ENCODE measurements around the gene DIPK2B.

The DIPK2B gene

DNA sequence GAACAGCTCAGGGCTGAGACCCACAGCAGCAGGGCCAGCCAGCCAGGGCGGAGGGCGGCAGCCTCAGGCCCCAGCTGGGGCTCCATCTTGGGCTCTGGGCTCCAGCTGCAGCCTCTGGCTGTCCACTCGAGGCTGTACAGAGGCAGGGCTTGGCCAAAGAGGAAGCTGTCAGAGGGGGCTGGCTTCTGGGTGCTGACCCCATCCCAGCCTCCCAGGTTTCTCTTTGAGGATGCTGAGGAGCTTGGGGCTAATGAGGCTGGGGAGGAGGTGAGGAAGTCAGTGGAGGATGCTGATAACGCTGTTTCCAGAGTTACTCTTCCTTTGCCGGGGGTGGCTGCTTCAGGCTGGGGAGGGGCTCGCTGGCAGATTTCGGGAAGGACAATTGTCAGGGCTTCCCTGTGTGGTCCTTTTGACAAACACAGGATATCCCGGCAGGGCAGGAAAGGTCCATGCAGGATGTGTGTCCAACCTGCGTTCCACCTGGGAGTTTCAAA is at the start of gene DIPK2B:
Gene DIPK2B (minus strand): TSS at position 136 of the 494 bp plus-strand sequence. CDS start 50 bp downstream, at position 86.
- DNase-seq = no peak

DNA sequence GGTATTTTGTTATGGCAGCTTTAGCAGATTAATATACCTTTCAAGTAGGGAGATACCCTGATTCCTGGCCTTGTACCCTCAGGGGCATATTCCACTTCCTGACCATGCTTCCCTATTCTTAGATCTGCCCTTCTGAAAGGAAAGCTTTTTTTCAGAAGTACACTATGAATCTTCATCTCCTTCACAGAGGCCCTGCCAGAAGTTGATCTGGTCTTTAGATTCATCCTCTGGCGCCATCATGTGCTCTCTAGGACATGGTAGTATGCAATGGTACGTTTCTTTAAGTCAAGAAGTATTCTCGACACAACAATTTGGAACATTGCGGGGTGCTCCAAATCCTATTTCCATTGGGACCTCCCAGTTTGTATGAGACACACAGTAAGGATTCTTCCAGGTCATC is 39.6 kb upstream of the DIPK2B start:
- no peak for DNase-seq

DNA sequence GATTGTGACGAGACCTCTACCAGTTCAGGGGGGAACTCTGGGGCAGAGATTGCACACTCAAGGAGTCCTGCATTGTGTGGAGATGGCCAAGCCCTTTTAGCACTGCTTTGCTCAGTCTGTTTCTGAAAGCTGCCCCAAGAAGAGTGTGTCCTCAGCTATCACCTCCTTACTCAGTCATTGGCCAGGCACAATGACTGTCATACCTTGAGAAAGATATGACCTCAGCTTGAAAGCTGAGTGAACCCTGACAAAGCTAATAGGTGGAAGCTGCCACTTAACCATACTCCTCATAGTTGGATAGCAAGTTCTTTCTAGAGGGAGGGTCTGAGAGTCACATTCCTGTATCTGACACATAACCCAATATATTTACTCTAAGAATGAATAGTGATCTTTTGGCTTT is 37.8 kb upstream of the DIPK2B start:
- no peak for DNase-seq

DNA sequence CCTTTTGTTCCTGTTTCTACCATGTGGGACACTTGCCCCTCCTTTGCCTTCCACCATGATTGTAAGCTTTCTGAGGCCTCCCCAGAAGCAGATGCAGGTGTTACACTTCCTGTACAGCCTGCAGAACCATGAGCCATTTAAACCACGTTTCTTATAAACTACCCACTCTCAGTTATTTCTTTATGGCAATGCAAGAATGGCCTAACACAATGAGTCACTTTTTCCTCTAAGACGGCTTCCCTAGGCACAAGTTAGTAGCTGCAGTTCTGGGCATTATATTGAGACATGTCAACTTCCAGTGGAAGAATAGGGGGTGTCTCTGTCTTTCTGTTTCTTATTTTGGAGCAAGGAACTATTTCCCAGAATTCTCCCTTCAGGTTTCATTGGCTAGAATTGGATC is 32.9 kb upstream of the DIPK2B start:
- no peak for DNase-seq

- no peak for DNase-seq
Measured at GRCh38 chrX:45232139-45232538, 31.5 kb upstream of the DIPK2B start.

DNA sequence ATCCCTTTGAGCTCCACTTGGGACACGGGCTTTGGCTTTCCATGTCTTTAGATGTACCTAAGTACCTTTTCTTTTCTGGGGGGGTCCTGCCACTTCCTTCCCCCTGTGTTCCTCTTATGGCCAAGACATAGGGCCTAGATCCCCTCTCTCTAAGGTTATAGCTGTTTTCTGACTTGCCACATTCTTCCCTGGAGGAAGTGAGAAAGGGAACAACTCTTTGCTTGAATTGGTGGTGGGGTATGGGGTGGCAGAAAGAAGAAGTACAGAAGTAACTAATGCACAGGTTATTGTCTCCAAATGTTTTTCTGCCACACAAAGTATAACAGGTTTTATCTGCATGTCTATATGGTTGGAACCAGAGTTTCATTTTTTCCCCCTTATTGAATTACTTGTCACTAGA is 29.7 kb upstream of the DIPK2B start:
- no peak for DNase-seq

DNA sequence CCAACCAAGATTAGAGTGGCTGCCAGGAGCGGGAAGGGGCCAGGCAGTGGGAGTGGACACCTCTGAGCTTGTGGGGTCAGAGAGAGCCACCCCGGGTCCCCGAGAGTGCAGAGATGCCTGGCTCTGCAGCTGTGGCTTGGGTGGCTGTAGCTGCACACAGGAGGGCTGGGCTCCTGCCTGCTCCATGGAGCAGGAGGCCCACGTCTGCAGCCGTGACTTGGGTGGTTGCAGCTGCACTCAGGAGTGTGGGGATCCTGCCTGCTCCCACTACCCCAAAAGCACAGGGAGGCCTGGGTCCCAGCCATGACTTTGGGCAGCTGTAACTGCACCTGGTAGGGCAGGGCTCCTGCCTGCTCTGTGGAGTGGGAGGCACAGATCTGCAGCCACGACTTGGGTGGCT is 28.7 kb upstream of the DIPK2B start:
- no peak for DNase-seq

GRCh38 chrX:45228126-45228525 is 27.4 kb upstream of the DIPK2B start:
- DNase-seq = no peak

- no peak for DNase-seq
Measured at GRCh38 chrX:45208121-45208856, 7.6 kb upstream of the DIPK2B start.

- DNase-seq = no peak
Measured at GRCh38 chrX:45202171-45202570, 1.5 kb upstream of the DIPK2B start.

DNA sequence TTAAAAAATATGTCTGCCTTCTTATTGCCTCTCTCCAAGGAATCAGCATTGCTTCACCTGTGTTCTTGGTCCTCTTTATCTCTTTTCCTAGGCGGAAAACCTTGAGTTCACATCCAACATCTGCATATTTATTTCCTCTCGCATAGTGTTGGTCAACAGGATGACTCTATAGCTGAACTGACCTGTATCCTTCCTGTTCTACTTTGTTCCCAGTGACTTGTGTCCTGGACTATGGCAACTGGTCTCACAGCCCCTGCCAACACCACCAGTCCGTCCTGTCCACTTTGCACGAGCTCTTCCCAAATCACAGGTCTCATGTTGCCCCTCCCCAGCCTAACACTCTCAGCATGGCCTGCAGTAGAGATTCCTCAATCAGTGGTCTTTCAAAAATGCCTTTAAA is 2.0 kb downstream of the DIPK2B start:
- DNase-seq = no peak

- DNase-seq = no peak
Measured at GRCh38 chrX:45198301-45198700, 2.4 kb downstream of the DIPK2B start.

DNA sequence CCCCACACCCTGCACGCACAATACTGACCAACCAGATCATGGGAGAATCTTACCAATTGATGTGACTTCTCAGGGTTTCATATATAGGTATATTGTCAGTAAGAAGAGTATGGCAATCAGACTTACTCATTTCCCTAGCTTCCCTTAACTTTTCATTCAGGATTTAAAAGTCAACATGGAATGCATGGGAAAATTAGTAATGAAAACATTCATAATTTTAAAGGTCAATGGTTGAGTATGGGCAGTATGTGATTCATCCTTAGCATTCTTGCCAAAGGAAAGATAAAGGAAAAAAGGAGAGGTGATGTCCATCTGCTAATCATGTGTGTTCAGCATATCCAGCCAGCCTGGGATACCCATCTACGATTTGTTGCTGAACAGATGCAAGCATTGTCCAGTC is 4.0 kb downstream of the DIPK2B start:
- DNase-seq = no peak

DNA sequence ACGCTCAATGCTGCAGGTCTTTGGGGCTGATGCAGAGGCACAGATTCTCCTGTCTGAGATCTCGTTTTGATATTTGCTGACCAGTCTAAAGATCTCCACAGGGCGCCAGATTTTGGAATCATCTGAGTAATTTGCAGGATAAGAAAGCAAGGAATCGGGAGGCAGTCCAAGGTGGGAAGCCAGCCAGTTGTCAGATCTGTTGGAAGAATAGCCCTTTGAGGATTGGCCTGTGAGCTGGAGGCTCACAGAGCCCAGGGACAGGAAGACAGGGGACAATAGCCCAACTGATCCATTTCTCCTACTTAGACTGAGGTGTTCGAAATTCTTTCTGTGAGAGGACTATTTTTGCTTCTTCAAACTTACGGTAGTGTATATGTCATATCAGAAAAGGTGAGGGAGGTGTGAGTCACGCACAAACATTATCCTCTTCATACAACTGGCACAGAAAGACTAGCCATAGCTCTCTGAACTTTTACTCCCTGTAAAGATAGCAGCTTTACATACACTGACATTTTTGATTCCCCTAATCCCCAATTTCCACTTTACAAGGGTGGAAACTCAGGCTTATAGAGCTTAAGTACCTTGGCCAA is 8.8 kb downstream of the DIPK2B start:
- DNase-seq = no peak

GRCh38 chrX:45191383-45191782 is 9.3 kb downstream of the DIPK2B start:
- no peak for DNase-seq

- peak in 1 of 3 experiments; percentile 55 for DNase-seq
Measured at GRCh38 chrX:45187731-45188130, 12.9 kb downstream of the DIPK2B start.

DNA sequence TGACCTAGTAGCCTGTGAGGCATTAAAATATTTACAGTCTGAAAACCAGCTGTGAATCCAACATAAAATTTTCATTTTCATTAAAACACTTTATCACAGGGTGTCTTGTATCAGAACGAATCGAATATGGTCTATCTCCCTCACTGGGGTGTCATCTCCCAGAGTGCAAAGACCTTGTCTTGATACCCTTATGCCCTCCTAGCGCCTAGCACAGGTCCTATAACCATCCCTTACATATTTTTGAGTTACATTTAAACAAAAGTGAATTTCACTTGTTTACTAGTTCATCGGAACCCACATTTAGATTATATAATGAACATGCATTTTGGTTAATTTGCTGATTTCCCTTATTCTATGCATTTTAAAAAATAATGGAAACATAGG is 14.0 kb downstream of the DIPK2B start:
- no peak for DNase-seq

- no peak for DNase-seq
Measured at GRCh38 chrX:45184211-45184610, 16.5 kb downstream of the DIPK2B start.

- DNase-seq = no peak
Measured at GRCh38 chrX:45172890-45173289, 27.8 kb downstream of the DIPK2B start.

GRCh38 chrX:45166781-45167180 is 33.9 kb downstream of the DIPK2B start:
- no peak for DNase-seq

DNA sequence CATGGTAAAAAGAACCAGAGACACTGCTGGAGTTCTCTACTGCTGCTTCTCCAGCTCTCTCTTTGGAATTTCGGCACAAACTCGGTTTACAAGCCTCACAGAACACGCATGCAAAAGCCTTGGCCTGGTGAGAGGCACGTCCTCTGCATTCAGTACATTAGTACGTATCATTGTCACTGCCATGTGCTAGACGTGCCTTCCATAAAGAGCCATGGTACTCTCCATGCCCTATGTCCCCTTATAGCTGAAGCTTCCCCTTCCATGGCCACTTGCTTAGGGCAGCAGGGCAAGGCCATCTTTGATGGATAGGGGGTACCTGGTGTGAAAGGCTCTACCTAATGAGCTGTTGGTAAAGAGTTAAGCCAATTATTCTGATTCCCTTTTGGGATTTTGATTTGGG is 35.0 kb downstream of the DIPK2B start:
- no peak for DNase-seq

DNA sequence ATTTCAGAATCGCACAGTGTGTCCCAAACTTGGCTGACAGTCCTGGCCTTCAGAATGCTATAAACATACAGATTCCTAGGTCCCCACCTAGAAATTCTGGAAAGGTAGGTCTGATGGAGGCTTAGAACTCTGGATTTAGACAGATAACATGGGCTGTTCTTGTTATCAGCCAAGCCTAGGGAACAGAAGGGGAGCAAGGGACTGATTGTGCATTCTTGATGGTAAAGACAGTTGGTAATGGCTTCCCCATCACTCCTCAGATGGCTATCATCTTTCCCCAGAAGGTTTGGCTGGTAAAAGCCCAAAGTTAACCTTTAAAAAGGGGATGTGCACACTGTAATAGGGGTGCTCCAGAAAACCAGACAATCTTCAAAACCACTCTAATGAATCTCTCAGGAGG is 35.7 kb downstream of the DIPK2B start:
- no peak for DNase-seq

GRCh38 chrX:45164021-45164621 is 36.6 kb downstream of the DIPK2B start:
- DNase-seq = no peak

GRCh38 chrX:45157647-45158046 is 43.0 kb downstream of the DIPK2B start:
- DNase-seq = no peak

All from NCI-H1417 (cell line).